ENCODE measurements around the gene NOXRED1.

Gene NOXRED1, protein sequence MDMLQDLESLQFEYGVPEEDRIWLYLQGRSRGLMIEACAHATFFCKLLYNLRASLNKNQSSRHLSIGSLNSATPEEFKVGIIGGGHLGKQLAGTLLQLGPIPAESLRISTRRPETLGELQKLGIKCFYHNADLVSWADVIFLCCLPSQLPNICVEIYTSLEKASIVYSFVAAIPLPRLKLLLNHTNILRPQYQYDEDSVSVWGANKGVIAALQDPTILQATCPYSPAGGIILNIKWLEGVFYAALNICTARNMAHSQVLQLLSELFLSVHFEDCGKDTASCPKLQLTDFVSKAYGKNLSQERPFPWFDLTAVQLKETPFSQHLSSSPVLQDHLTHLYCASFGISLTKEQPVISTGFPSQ

DNA sequence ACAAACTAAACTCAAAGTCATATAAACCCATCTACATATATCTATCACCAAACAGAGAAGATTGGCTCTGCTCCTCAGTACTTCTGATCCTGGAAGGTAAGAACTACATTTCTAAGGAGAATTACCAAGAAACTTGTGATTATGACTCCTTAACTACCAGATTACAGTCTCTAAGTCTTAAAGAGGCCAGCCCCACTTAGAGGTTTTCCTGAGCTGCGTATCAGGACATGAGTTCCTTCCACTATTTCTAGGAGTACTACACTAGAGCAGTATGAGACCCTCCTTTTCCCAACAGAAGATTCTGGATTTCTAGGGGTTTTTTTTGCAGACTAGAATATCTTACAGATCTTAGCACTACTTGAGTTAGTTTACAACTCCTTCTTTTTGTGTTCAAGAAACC is at the start of gene NOXRED1:
Gene NOXRED1, minus strand, starts transcription at position 101 of the 400 bp plus-strand sequence. CDS start 634 bp downstream, outside the sequence.
- H3K4me3 ChIP-seq: no peak within 1 kb of the TSS
- H3K9me3 ChIP-seq: peaks cover 0 to 15% (median 14%) of the 10 kb centered on the region in 3 donors
- DNase-seq: no peak
- TF ChIP-seq, protein P1, sequence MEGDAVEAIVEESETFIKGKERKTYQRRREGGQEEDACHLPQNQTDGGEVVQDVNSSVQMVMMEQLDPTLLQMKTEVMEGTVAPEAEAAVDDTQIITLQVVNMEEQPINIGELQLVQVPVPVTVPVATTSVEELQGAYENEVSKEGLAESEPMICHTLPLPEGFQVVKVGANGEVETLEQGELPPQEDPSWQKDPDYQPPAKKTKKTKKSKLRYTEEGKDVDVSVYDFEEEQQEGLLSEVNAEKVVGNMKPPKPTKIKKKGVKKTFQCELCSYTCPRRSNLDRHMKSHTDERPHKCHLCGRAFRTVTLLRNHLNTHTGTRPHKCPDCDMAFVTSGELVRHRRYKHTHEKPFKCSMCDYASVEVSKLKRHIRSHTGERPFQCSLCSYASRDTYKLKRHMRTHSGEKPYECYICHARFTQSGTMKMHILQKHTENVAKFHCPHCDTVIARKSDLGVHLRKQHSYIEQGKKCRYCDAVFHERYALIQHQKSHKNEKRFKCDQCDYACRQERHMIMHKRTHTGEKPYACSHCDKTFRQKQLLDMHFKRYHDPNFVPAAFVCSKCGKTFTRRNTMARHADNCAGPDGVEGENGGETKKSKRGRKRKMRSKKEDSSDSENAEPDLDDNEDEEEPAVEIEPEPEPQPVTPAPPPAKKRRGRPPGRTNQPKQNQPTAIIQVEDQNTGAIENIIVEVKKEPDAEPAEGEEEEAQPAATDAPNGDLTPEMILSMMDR (IDR thresholded peaks at IDR 0.05): no peak
- H3K4me1 ChIP-seq: no peaks in the 10 kb centered on the region
- H3K27me3 ChIP-seq: no peaks in the 10 kb centered on the region
- intact Hi-C loops (cut with DNase I; ENCODE audit: low total_unique reads): no loop called here
- H3K27ac ChIP-seq: no peak within 1 kb of the TSS
- H3K36me3 ChIP-seq: peaks cover 58 to 77% (median 71%) of the 10 kb centered on the region in 3 donors

DNA sequence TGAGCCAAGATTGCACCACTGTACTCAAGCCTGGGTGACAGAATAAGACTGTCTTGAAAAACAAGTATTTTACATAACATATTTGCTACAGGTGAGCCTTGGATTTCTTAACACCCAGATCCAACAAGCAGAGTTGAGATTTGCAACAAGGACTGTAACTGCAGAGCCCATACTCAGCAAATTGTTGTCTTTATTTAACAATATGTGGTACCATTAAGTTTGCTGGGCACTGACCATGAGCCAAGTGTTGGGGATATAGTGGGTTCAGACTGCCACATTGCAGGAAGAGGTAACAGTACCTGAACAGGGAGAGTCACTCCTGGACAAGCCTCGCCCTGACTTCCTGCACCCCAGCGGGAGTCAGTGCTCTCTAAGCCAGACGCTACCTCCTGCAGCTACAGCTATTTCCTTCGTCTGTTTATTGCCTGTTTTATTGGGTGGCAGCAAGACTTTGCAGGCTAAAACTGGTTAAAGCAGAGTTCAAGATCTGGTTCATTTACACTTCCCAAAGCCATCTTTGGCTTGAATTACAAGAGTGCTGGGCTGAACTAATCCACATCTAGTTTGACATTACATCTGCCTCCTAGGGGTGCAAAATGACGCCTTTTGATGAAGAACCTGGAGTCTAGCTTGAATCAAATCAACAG is 47.0 kb upstream of the NOXRED1 start:
- no peak overlapping the region for H3K4me3 ChIP-seq
- H3K27me3 ChIP-seq: no peaks in the 10 kb centered on the region
- H3K36me3 ChIP-seq: peaks cover 38 to 51% (median 42%) of the 10 kb centered on the region in 3 donors
- no peak overlapping the region for H3K27ac ChIP-seq
- H3K4me1 ChIP-seq: no peaks in the 10 kb centered on the region
- DNase-seq: no peak
- no peaks in the 10 kb centered on the region for H3K9me3 ChIP-seq
- TF ChIP-seq, protein P1 (IDR thresholded peaks at IDR 0.05): no peak
- intact Hi-C loops (cut with DNase I; ENCODE audit: low total_unique reads): no loop called here

DNA sequence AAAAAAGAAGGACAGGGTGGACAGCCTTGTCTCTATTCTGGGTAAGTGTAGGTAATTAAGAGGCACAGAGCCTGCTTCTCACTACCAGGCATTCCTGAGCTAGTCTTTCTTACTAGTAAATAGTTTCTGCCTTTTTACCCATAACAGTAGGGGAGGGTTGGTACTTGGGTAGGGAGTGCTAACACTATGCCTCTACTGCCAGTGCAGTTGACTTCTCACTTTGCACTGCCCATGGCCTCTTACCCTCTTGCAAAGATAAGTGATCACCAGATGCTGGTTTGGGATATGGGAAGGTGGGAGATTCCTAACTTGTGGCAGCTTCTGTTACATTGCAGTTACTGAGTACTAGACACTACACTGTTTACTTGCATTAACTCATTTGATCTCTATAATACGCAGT is 46.2 kb upstream of the NOXRED1 start:
- TF ChIP-seq, protein P1 (IDR thresholded peaks at IDR 0.05): no peak
- Histone ChIP-seq H3K4me1 (no peaks in the 10 kb centered on the region), H3K4me3 (no peak overlapping the region), H3K27me3 (no peaks in the 10 kb centered on the region), H3K36me3 (peaks cover 46 to 59% (median 50%) of the 10 kb centered on the region in 3 donors), H3K27ac (no peak overlapping the region), H3K9me3 (no peaks in the 10 kb centered on the region)
- intact Hi-C loops (cut with DNase I; ENCODE audit: low total_unique reads): no loop called here
- DNase-seq: no peak

DNA sequence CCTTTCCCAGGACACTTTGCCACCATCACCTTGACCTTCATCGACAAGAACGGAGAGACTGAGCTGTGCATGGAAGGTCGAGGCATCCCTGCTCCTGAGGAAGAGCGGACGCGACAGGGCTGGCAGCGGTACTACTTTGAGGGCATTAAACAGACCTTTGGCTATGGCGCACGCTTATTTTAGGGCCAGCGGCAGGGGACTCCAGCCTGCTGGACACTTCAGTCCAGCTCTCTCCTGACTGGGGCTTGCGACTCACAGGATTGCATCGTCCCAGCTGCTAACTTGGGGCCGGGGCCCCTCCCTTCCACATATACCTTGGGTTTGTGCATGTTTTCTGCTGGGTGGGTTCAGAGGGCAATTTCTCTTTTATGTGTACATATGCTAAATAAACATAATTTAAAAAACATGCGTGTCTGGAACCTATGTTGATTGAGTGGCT is 45.8 kb upstream of the NOXRED1 start:
- DNase-seq: no peak

DNA sequence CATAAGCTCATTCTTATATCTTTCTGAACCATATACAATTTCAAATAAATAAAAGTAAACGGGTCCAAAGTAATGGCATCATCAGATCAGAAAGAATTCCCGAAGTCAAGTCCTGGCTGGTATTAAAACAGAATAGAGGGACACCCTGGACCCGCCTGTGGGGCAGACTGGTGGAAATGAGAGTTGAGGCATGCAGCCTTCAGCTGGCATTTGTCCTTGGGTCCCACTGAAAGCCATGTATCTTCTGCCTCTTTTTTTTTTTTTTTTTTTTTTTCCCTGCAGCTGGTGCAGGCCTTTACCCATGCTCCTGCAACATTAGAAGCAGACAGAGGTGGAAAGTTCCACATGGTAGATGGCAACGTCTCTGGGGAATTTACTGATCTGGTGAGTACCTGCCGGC is 44.5 kb upstream of the NOXRED1 start:
- peaks cover 64 to 77% (median 67%) of the 10 kb centered on the region in 3 donors for H3K36me3 ChIP-seq
- H3K4me1 ChIP-seq: no peaks in the 10 kb centered on the region
- H3K9me3 ChIP-seq: no peaks in the 10 kb centered on the region
- H3K4me3 ChIP-seq: no peak overlapping the region
- DNase-seq: no peak
- intact Hi-C loops (cut with DNase I; ENCODE audit: low total_unique reads): no loop called here
- no peak overlapping the region for H3K27ac ChIP-seq
- no peaks in the 10 kb centered on the region for H3K27me3 ChIP-seq
- TF ChIP-seq, protein P1 (IDR thresholded peaks at IDR 0.05): no peak

More for the DNA sequence above, 45.8 kb upstream of the NOXRED1 start:
- TF ChIP-seq, protein P1 (IDR thresholded peaks at IDR 0.05): no peak
- no peaks in the 10 kb centered on the region for H3K4me1 ChIP-seq
- H3K27ac ChIP-seq: no peak overlapping the region
- peaks cover 51 to 64% (median 55%) of the 10 kb centered on the region in 3 donors for H3K36me3 ChIP-seq
- H3K4me3 ChIP-seq: no peak overlapping the region
- H3K9me3 ChIP-seq: no peaks in the 10 kb centered on the region
- intact Hi-C loops (cut with DNase I; ENCODE audit: low total_unique reads): no loop called here
- no peaks in the 10 kb centered on the region for H3K27me3 ChIP-seq
